BLaER1 (cell line): ENCODE measurements around the gene DNAJB7.
A peak's percentile ranks its signal among the peaks of the same experiment; 100 is the strongest.
"Not testable (repeated sequence)": the region's sequence is repeated elsewhere in the genome, so short reads cannot be mapped to it uniquely, and the experiment has no call there.

Source experiments
- H3K27ac ChIP-seq: shearing (Covaris generic); formaldehyde crosslinking; 2 replicates; pipeline ENCODE4 v1.8.1; 2022
- H3K27me3 ChIP-seq: shearing (Covaris generic); formaldehyde crosslinking; 2 replicates; pipeline ENCODE4 v1.8.1; 2022
- H3K36me3 ChIP-seq: shearing (Covaris generic); formaldehyde crosslinking; 2 replicates; pipeline ENCODE4 v1.8.1; 2022
- H3K4me1 ChIP-seq: shearing (Covaris generic); formaldehyde crosslinking; 2 replicates; pipeline ENCODE4 v1.8.1; 2022
- H3K4me2 ChIP-seq: shearing (Covaris generic); formaldehyde crosslinking; 2 replicates; pipeline ENCODE4 v1.8.1; 2022
- H3K4me3 ChIP-seq: shearing (Covaris generic); formaldehyde crosslinking; 2 replicates; pipeline ENCODE4 v1.8.1; 2022
- H3K9ac ChIP-seq: shearing (Covaris generic); formaldehyde crosslinking; 2 replicates; pipeline ENCODE4 v1.8.1; 2022
- H3K9me3 ChIP-seq: shearing (Covaris generic); formaldehyde crosslinking; 2 replicates; pipeline ENCODE4 v1.8.1; 2022
- H4K20me1 ChIP-seq: shearing (Covaris generic); formaldehyde crosslinking; 2 replicates; pipeline ENCODE4 v1.8.1; 2022
- Cebpa-rat ChIP-seq: shearing (Covaris generic); IDR thresholded peaks from 2 replicates; pipeline ENCODE4 v1.8.1; 2022

DNAJB7 gene

GRCh38 chr22:40853333-40853732, 8.6 kb downstream of the DNAJB7 start:
- TF ChIP-seq Cebpa-rat = no peak
- H3K9ac ChIP-seq = no peak overlapping the region
- H3K27me3 ChIP-seq = no peaks in the 10 kb centered on the region
- H3K9me3 ChIP-seq = no peaks in the 10 kb centered on the region
- no peak overlapping the region for H3K4me3 ChIP-seq
- peaks cover 79% of the 10 kb centered on the region for H4K20me1 ChIP-seq
- H3K36me3 ChIP-seq = peaks cover 25% of the 10 kb centered on the region
- no peak overlapping the region for H3K27ac ChIP-seq
- H3K4me1 ChIP-seq = peaks cover 39% of the 10 kb centered on the region
- peak overlapping the region; percentile 91 for H3K4me2 ChIP-seq

GRCh38 chr22:40845816-40846215, 16.1 kb downstream of the DNAJB7 start:
- H3K27ac ChIP-seq, H3K4me3 ChIP-seq, H3K4me2 ChIP-seq, H3K27me3 ChIP-seq, H3K9me3 ChIP-seq, H3K9ac ChIP-seq, H3K4me1 ChIP-seq: not testable (repeated sequence)
- H3K36me3 ChIP-seq = peaks cover 99% of the 10 kb centered on the region
- peaks cover 96% of the 10 kb centered on the region for H4K20me1 ChIP-seq

DNA sequence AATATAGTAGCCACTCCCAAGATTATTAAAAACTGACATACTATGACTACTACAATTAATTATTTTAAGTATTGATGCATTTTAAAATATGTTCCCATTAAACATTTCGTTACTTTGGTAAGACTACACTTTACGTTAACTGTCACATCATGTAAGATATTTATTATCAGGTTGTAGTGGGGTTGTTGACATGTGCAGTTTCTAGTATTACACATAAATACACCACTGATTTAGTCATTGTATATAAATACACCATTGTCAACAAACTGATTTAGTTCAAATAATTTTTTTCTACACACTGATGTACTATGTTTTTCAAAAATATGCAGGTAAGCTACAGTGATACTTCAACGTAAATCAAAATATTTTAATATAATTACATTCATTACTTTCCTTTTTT, 17.0 kb downstream of the DNAJB7 start:
- no peaks in the 10 kb centered on the region for H3K9me3 ChIP-seq
- peaks cover 94% of the 10 kb centered on the region for H4K20me1 ChIP-seq
- no peak overlapping the region for H3K27ac ChIP-seq
- peaks cover 99% of the 10 kb centered on the region for H3K36me3 ChIP-seq
- no peak overlapping the region for H3K4me2 ChIP-seq
- no peak overlapping the region for H3K4me3 ChIP-seq
- H3K9ac ChIP-seq = no peak overlapping the region
- no peaks in the 10 kb centered on the region for H3K4me1 ChIP-seq
- H3K27me3 ChIP-seq = no peaks in the 10 kb centered on the region
- no peak for TF ChIP-seq Cebpa-rat

GRCh38 chr22:40838486-40838885, 23.4 kb downstream of the DNAJB7 start:
- H3K36me3 ChIP-seq = peaks cover 96% of the 10 kb centered on the region

DNA sequence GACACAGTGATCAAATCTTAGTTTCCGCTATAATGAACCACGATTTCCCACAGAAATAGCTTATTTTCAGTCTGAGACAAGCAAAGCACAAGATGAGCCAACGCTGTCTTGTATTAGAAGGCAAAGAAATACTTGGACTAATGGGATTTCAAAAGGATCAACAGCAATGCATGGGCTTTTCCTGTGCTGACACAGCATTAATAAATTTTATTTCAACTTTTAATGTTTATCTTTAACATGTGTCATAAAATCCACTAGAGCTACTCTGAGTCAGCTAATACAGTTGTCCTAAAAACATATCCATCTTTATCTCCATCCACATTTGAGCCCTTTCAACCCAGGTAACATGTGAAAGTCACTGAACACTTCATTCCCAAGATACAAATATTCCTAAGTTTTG, 27.3 kb downstream of the DNAJB7 start:
- Histone ChIP-seq H3K27me3 (no peaks in the 10 kb centered on the region), H3K9ac (no peak overlapping the region), H3K4me3 (no peak overlapping the region), H3K9me3 (no peaks in the 10 kb centered on the region), H3K4me2 (no peak overlapping the region), H3K4me1 (no peaks in the 10 kb centered on the region), H4K20me1 (peaks cover 72% of the 10 kb centered on the region), H3K27ac (no peak overlapping the region), H3K36me3 (peaks cover 95% of the 10 kb centered on the region)
- TF ChIP-seq Cebpa-rat = no peak

More at GRCh38 chr22:40838486-40838885, 23.4 kb downstream of the DNAJB7 start:
- H3K4me3 ChIP-seq = no peak overlapping the region
- TF ChIP-seq Cebpa-rat = no peak
- peaks cover 89% of the 10 kb centered on the region for H4K20me1 ChIP-seq
- no peaks in the 10 kb centered on the region for H3K27me3 ChIP-seq
- no peak overlapping the region for H3K4me2 ChIP-seq
- H3K9ac ChIP-seq = no peak overlapping the region
- H3K27ac ChIP-seq = no peak overlapping the region
- no peaks in the 10 kb centered on the region for H3K9me3 ChIP-seq
- H3K4me1 ChIP-seq = no peaks in the 10 kb centered on the region

- H3K4me3 ChIP-seq = no peak overlapping the region
- no peak overlapping the region for H3K9ac ChIP-seq
- no peaks in the 10 kb centered on the region for H3K27me3 ChIP-seq
- H3K36me3 ChIP-seq = peaks cover 95% of the 10 kb centered on the region
- no peaks in the 10 kb centered on the region for H3K9me3 ChIP-seq
- no peak overlapping the region for H3K4me2 ChIP-seq
- no peak overlapping the region for H3K27ac ChIP-seq
- no peak for TF ChIP-seq Cebpa-rat
- H3K4me1 ChIP-seq = no peaks in the 10 kb centered on the region
- H4K20me1 ChIP-seq = peaks cover 25% of the 10 kb centered on the region; the same call in 1 of the 2 replicates
Measured at GRCh38 chr22:40829131-40829530, 32.8 kb downstream of the DNAJB7 start.

GRCh38 chr22:40826984-40827741, 34.8 kb downstream of the DNAJB7 start:
- H3K9me3 ChIP-seq = no peaks in the 10 kb centered on the region
- no peak for TF ChIP-seq Cebpa-rat
- peaks cover 88% of the 10 kb centered on the region for H3K36me3 ChIP-seq
- H3K27ac ChIP-seq = no peak overlapping the region
- H3K4me3 ChIP-seq = no peak overlapping the region
- no peak overlapping the region for H3K4me2 ChIP-seq
- peaks cover 14% of the 10 kb centered on the region; the same call in 1 of the 2 replicates for H4K20me1 ChIP-seq
- no peak overlapping the region for H3K9ac ChIP-seq
- no peaks in the 10 kb centered on the region for H3K27me3 ChIP-seq
- no peaks in the 10 kb centered on the region for H3K4me1 ChIP-seq

- not testable (repeated sequence) for H3K27ac ChIP-seq, H3K4me3 ChIP-seq, H3K9ac ChIP-seq, H3K9me3 ChIP-seq, H4K20me1 ChIP-seq, H3K4me1 ChIP-seq, H3K27me3 ChIP-seq, H3K4me2 ChIP-seq
- peaks cover 80% of the 10 kb centered on the region for H3K36me3 ChIP-seq
Measured at GRCh38 chr22:40826292-40826691, 35.6 kb downstream of the DNAJB7 start.

DNA sequence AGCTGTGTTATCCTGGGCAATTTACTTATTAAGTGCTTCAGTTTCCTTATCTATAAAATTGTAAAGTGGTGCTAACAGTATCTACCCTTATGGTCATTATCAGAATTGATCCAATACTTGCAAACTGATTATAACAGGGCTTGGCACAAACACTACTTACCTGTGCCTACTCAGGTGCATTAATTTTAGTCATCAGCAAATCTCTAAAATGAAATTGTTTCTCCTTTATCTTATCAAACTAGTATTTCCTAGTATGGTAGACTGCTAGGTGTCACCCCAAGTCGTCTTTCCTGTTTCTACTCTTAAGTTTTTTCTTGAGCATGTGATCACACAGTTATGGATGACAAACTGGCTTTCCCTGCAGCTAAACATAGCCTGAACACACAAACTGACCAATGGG, 38.5 kb downstream of the DNAJB7 start:
- no peak for TF ChIP-seq Cebpa-rat
- Histone ChIP-seq H3K27me3 (no peaks in the 10 kb centered on the region), H3K4me1 (peaks cover 10% of the 10 kb centered on the region), H3K36me3 (peaks cover 53% of the 10 kb centered on the region), H4K20me1 (no peaks in the 10 kb centered on the region), H3K4me3 (no peak overlapping the region), H3K4me2 (no peak overlapping the region), H3K27ac (no peak overlapping the region), H3K9ac (no peak overlapping the region), H3K9me3 (no peaks in the 10 kb centered on the region)

DNA sequence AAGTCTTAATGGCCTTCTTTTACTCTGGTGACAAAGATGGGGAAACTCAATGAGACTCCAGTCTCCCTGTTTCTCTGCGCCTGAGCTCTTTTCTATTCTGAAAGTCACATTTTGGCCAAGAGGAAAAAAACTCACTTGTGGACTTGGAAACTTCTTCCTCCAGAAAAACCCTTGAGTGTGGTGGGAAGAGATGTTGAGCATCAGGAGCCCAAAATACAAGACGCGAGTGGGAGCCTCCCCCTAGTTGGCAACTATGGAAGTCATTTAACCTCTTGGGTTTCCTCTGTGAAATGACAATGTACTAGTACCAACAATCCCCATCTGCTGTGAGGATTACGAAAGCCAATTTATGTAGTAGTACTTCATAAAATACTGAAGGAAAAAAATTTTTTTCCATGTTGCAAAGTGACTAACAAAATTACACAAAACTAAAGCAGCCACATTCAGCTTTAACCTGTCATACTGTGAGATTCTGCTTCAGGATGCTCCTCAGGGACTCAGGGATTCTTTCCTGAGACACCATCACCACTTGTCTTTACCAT, 42.2 kb downstream of the DNAJB7 start:
- Histone ChIP-seq H3K9ac (peak overlapping the region; percentile 73), H3K36me3 (peaks cover 26% of the 10 kb centered on the region), H3K27me3 (no peaks in the 10 kb centered on the region), H3K4me3 (peak overlapping the region; percentile 93), H3K4me1 (peaks cover 27% of the 10 kb centered on the region), H3K4me2 (peak overlapping the region; percentile 87), H3K27ac (no peak overlapping the region), H4K20me1 (peaks cover 11% of the 10 kb centered on the region), H3K9me3 (no peaks in the 10 kb centered on the region)
- TF ChIP-seq Cebpa-rat = no peak
